Adipocyte (in vitro differentiated cells): ENCODE results near the gene SLC16A2.

Experiments used
- DNase-seq: peaks from one replicate; pipeline ENCODE4 v3.0.0-alpha.2; 2015; ENCODE audit warnings: low read depth
- H3K27me3 ChIP-seq: replicated peaks from 2 replicates; pipeline ENCODE4 v1.7.0; 2013; ENCODE audit warnings: mild to moderate bottlenecking, low read length, moderate library complexity; ENCODE audit not compliant: control insufficient read depth, insufficient read depth
- H3K36me3 ChIP-seq: 2 replicates; pipeline ENCODE4 v1.7.0; 2013; ENCODE audit warnings: low read length, mild to moderate bottlenecking, moderate library complexity; ENCODE audit not compliant: control insufficient read depth, insufficient read depth, severe bottlenecking
- H3K4me1 ChIP-seq: 2 replicates; pipeline ENCODE4 v1.7.0; 2013; ENCODE audit warnings: mild to moderate bottlenecking, low read length, moderate library complexity; ENCODE audit not compliant: control insufficient read depth, insufficient read depth
- H3K4me3 ChIP-seq: 2 replicates; pipeline ENCODE4 v1.7.0; 2013; ENCODE audit warnings: mild to moderate bottlenecking, low read length, moderate library complexity
- H3K9ac ChIP-seq: 2 replicates; pipeline ENCODE4 v1.7.0; 2013; ENCODE audit warnings: mild to moderate bottlenecking, low read length, moderate library complexity
- H3K9me3 ChIP-seq: 2 replicates; pipeline ENCODE4 v1.7.0; 2013; ENCODE audit warnings: mild to moderate bottlenecking, low read length, moderate library complexity; ENCODE audit not compliant: control insufficient read depth

The SLC16A2 gene

GRCh38 chrX:74540635-74541249 lies 119.4 kb downstream of the SLC16A2 start:
- H3K9ac ChIP-seq, result no peak overlapping the region
- no peaks in the 10 kb centered on the region for H3K9me3 ChIP-seq
- DNase-seq, result peak; percentile 9

GRCh38 chrX:74545880-74546523 lies 124.7 kb downstream of the SLC16A2 start:
- no peak overlapping the region for H3K4me3 ChIP-seq
- H3K4me1 ChIP-seq, result no peaks in the 10 kb centered on the region
- H3K9ac ChIP-seq, result no peak overlapping the region
- no peak for DNase-seq
- no peaks in the 10 kb centered on the region for H3K9me3 ChIP-seq
- H3K36me3 ChIP-seq, result no peaks in the 10 kb centered on the region
- peaks cover 16% of the 10 kb centered on the region for H3K27me3 ChIP-seq

More at GRCh38 chrX:74540635-74541249, 119.4 kb downstream of the SLC16A2 start:
- Histone ChIP-seq H3K36me3 (no peaks in the 10 kb centered on the region), H3K27me3 (peaks cover 16% of the 10 kb centered on the region), H3K4me3 (no peak overlapping the region), H3K4me1 (no peaks in the 10 kb centered on the region)

DNA sequence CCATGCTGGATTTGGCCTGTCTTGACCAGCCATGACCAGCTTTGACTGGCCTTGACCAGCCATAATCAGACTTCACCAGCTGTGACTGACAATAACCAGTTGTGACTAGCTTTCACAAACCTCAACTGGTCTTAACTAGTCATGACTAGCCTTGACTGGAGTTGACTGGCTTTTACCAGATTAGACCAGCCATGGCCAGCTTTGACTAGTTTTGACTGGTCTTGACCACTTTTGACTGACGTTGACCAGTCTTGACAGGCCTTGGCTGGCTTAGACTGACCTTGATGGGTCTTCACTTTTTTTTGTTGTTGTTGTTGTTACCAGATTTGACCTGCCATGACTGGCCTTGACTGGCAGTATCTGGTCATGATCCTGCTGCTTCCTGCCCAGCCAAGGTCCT lies 125.7 kb downstream of the SLC16A2 start:
- Histone ChIP-seq H3K36me3 (no peaks in the 10 kb centered on the region), H3K4me3 (no peak overlapping the region), H3K4me1 (no peaks in the 10 kb centered on the region), H3K9me3 (no peaks in the 10 kb centered on the region), H3K27me3 (peaks cover 12% of the 10 kb centered on the region), H3K9ac (no peak overlapping the region)
- no peak for DNase-seq

- no peaks in the 10 kb centered on the region for H3K4me1 ChIP-seq
- H3K9ac ChIP-seq, result no peak overlapping the region
- H3K36me3 ChIP-seq, result no peaks in the 10 kb centered on the region
- H3K4me3 ChIP-seq, result peak overlapping the region; percentile 57
- peaks cover 3% of the 10 kb centered on the region for H3K27me3 ChIP-seq
- peak; percentile 82 for DNase-seq
- no peaks in the 10 kb centered on the region for H3K9me3 ChIP-seq
Measured at GRCh38 chrX:74550295-74550802, 129.1 kb downstream of the SLC16A2 start.

DNA sequence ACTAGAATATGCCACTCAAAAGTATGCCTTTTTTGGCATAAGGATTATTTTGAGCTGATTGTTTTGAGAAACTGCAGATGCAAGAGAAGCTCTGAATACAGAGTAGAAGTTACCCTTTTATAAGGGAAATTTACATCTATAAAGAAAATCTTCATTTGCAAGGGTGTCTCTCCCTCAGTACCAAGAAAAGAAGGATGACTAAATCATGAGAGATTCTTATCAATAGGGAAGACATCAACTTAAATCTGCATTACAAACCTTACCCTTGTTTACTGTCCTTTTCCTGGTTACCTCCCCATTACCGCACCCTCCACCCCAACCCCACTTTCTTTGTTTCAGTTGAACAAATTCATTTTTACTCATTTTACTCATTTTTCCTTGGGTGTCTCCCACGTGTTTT lies 130.6 kb downstream of the SLC16A2 start:
- Histone ChIP-seq H3K4me1 (no peaks in the 10 kb centered on the region), H3K36me3 (no peaks in the 10 kb centered on the region), H3K9me3 (no peaks in the 10 kb centered on the region), H3K9ac (no peak overlapping the region), H3K4me3 (no peak overlapping the region), H3K27me3 (peaks cover 3% of the 10 kb centered on the region)
- DNase-seq, result no peak

DNA sequence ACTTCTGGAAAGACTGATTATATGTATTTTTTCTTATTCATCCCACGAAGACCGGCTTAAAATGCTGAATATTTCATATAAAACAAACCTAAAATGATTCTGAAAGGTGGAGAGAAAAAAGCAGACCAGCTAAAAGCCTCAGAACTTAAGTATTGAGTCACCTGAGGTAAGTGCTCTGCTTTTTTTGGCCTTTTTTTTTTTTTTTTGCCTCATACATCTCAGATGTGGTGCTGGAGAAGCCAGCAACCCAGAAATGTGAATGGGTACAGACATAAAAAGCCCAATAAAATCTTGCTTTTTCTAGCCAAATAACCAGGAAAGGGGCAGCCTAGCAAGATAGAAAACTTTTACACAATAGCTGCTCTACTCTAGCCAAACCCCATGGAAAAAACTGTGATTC lies 136.1 kb downstream of the SLC16A2 start:
- peaks cover 15% of the 10 kb centered on the region for H3K27me3 ChIP-seq
- no peak for DNase-seq
- H3K9me3 ChIP-seq, result no peaks in the 10 kb centered on the region
- no peaks in the 10 kb centered on the region for H3K4me1 ChIP-seq
- no peak overlapping the region for H3K4me3 ChIP-seq
- H3K36me3 ChIP-seq, result no peaks in the 10 kb centered on the region
- H3K9ac ChIP-seq, result no peak overlapping the region

GRCh38 chrX:74578137-74578536 lies 156.8 kb downstream of the SLC16A2 start:
- Histone ChIP-seq H3K9me3 (no peaks in the 10 kb centered on the region), H3K4me3 (no peak overlapping the region), H3K9ac (no peak overlapping the region), H3K4me1 (peaks cover 4% of the 10 kb centered on the region), H3K27me3 (no peaks in the 10 kb centered on the region), H3K36me3 (peaks cover 4% of the 10 kb centered on the region)
- DNase-seq, result no peak

GRCh38 chrX:74579597-74580198 lies 158.4 kb downstream of the SLC16A2 start:
- no peaks in the 10 kb centered on the region for H3K9me3 ChIP-seq
- H3K9ac ChIP-seq, result no peak overlapping the region
- H3K4me1 ChIP-seq, result peaks cover 4% of the 10 kb centered on the region
- peaks cover 9% of the 10 kb centered on the region for H3K36me3 ChIP-seq
- peak; percentile 66 for DNase-seq
- no peak overlapping the region for H3K4me3 ChIP-seq
- H3K27me3 ChIP-seq, result no peaks in the 10 kb centered on the region
